Liver (tissue), 9 donors: ENCODE data around the gene ZNF202. TPM values are rescaled to one million over a fixed set of nuclear protein-coding genes. Genes with fewer than 3 reads are reported as not detected.

Source experiments
- DNase-seq: peaks from one replicate; pipeline ENCODE4 v3.0.0-alpha.2; 2017; ENCODE audit warnings: low spot score
- H3K27ac ChIP-seq, 2 donors: one replicate each; pipeline ENCODE4 v1.7.0; 2013; ENCODE audit warnings: inconsistent platforms in 2 of 2, low read length in 2 of 2, control low read depth in 1 of 2, low read depth in 1 of 2, mild to moderate bottlenecking in 1 of 2
- H3K27me3 ChIP-seq, 4 donors: one replicate each; pipeline versions ENCODE4 v1.6.1 to v1.7.0; 2013; ENCODE audit warnings: low read length in 3 of 4, inconsistent platforms in 1 of 4, mild to moderate bottlenecking in 1 of 4, moderate library complexity in 1 of 4; ENCODE audit not compliant: control insufficient read depth in 4 of 4, insufficient read depth in 4 of 4
- H3K36me3 ChIP-seq, 4 donors: one replicate each; pipeline versions ENCODE4 v1.6.1 to v1.7.0; 2013; ENCODE audit warnings: low read length in 3 of 4, mild to moderate bottlenecking in 3 of 4, low read depth in 1 of 4, moderate library complexity in 1 of 4; ENCODE audit not compliant: control insufficient read depth in 4 of 4, insufficient read depth in 3 of 4
- H3K4me1 ChIP-seq, 4 donors: one replicate each; pipeline versions ENCODE4 v1.6.1 to v1.7.0; 2013; ENCODE audit warnings: low read length in 3 of 4, mild to moderate bottlenecking in 3 of 4, moderate library complexity in 1 of 4; ENCODE audit not compliant: control insufficient read depth in 4 of 4, insufficient read depth in 4 of 4
- H3K4me3 ChIP-seq, 3 donors: one replicate each; pipeline versions ENCODE4 v1.6.1 to v1.7.0; 2013; ENCODE audit warnings: low read length in 3 of 3, control low read depth in 1 of 3, low read depth in 1 of 3, mild to moderate bottlenecking in 1 of 3
- H3K9ac ChIP-seq, 2 donors: one replicate each; pipeline ENCODE4 v1.7.0; 2013; ENCODE audit warnings: low read length in 2 of 2, mild to moderate bottlenecking in 2 of 2, moderate library complexity in 2 of 2, control low read depth in 1 of 2, low read depth in 1 of 2
- H3K9me3 ChIP-seq, 4 donors: one replicate each; pipeline versions ENCODE4 v1.6.1 to v1.7.0; 2013; ENCODE audit warnings: low read length in 3 of 4; ENCODE audit not compliant: control insufficient read depth in 4 of 4
- EGR1 ChIP-seq, 2 donors: IDR thresholded peaks; 2 replicates each; pipeline ENCODE4 v1.6.1; 2016 to 2018; ENCODE audit warnings: antibody characterized with exemption in 2 of 2, low read depth in 2 of 2
- FOXA1 ChIP-seq: IDR thresholded peaks from 2 replicates; pipeline ENCODE4 v1.6.1; 2016; ENCODE audit warnings: antibody characterized with exemption
- FOXA2 ChIP-seq: IDR thresholded peaks from 2 replicates; pipeline ENCODE4 v1.6.1; 2016; ENCODE audit warnings: antibody characterized with exemption
- GABPA ChIP-seq, 2 donors: IDR thresholded peaks in 1 of 2; conservative IDR thresholded peaks in 1 of 2; 2 replicates each; pipeline ENCODE4 v1.6.1; 2016; ENCODE audit warnings: antibody characterized with exemption in 2 of 2, mild to moderate bottlenecking in 1 of 2, moderate library complexity in 1 of 2
- HNF4A ChIP-seq, 2 donors: conservative IDR thresholded peaks; 2 replicates each; pipeline ENCODE4 v1.6.1; 2016; ENCODE audit warnings: antibody characterized with exemption in 2 of 2, mild to moderate bottlenecking in 2 of 2
- HNF4G ChIP-seq: IDR thresholded peaks from 2 replicates; pipeline ENCODE4 v1.6.1; 2016; ENCODE audit warnings: antibody characterized with exemption
- JUND ChIP-seq, 2 donors: IDR thresholded peaks; 2 replicates each; pipeline ENCODE4 v1.6.1; 2016; ENCODE audit warnings: antibody characterized with exemption in 2 of 2
- NR2F2 ChIP-seq: IDR thresholded peaks from 2 replicates; pipeline ENCODE4 v1.6.1; 2016; ENCODE audit warnings: antibody characterized with exemption
- RXRA ChIP-seq, 2 donors: IDR thresholded peaks; 2 replicates each; pipeline ENCODE4 v1.6.1; 2017 to 2018; ENCODE audit warnings: antibody characterized with exemption in 2 of 2, mild to moderate bottlenecking in 1 of 2
- SP1 ChIP-seq: IDR thresholded peaks from 2 replicates; pipeline ENCODE4 v1.6.1; 2018; ENCODE audit warnings: antibody characterized with exemption, mild to moderate bottlenecking
- TAF1 ChIP-seq: conservative IDR thresholded peaks from 2 replicates; pipeline ENCODE4 v1.6.1; 2016; ENCODE audit warnings: antibody characterized with exemption, mild to moderate bottlenecking
- YY1 ChIP-seq: IDR thresholded peaks from 2 replicates; pipeline ENCODE4 v1.6.1; 2016; ENCODE audit warnings: antibody characterized with exemption, mild to moderate bottlenecking
- WGBS: extraction: QIAGEN DNeasy Blood & Tissue Kit; methylation state at CpG from one replicate; pipeline ENCODE4 v1.1.7; 2013; 5-methylcytosine and 5-hydroxymethylcytosine counted together
- polyA plus RNA-seq, 2 donors: library from polyadenylated mRNA; stranded (reverse) in 1 of 2; unstranded in 1 of 2; fragments of 200-250 nt in 1 of 2; fragments of >200 nt in 1 of 2; fragmentation: Nextera tagmentation in 1 of 2; extraction: Ambion mirVana in 1 of 2; gene quantifications; one replicate each; pipeline versions ENCODE4 v1.2.1 to v1.2.3, GENCODE V29; 2013 to 2015
- total RNA-seq, 2 donors: library from RNA; depleted of rRNA; stranded (reverse); fragments of >200 nt; gene quantifications; one replicate each; pipeline ENCODE4 v1.2.3, GENCODE V29; 2014
- TF ChIP-seq, protein P1 (sequence below): IDR thresholded peaks from 2 replicates; pipeline ENCODE4 v1.6.1; 2016; ENCODE audit warnings: antibody characterized with exemption
- TF ChIP-seq, protein P2 (sequence below): IDR thresholded peaks from 2 replicates; pipeline ENCODE4 v1.6.1; 2016; ENCODE audit warnings: antibody characterized with exemption, mild to moderate bottlenecking
- TF ChIP-seq, protein P3 (sequence below): fragments of 150-350 bp; IDR thresholded peaks from 2 replicates; pipeline ENCODE4 v1.5.1; 2017; ENCODE audit warnings: improper control_type of control experiment, low read depth, low read length; ENCODE audit not compliant: missing input control
- TF ChIP-seq, protein P4 (sequence below): IDR thresholded peaks from 2 replicates; pipeline ENCODE4 v1.6.1; 2016; ENCODE audit warnings: antibody characterized with exemption
- TF ChIP-seq, protein P5 (sequence below): IDR thresholded peaks from 2 replicates; pipeline ENCODE4 v1.6.1; 2016; ENCODE audit warnings: antibody characterized with exemption
- donor health status: healthy.
- donor health status: healthy.
- donor health status: healthy.
- donor health status: healthy.
- donor health status: healthy.

The ZNF202 gene
- total and polyA plus RNA-seq, 4 donors, result 1.2 to 5.1 (median 3.3) TPM

DNA sequence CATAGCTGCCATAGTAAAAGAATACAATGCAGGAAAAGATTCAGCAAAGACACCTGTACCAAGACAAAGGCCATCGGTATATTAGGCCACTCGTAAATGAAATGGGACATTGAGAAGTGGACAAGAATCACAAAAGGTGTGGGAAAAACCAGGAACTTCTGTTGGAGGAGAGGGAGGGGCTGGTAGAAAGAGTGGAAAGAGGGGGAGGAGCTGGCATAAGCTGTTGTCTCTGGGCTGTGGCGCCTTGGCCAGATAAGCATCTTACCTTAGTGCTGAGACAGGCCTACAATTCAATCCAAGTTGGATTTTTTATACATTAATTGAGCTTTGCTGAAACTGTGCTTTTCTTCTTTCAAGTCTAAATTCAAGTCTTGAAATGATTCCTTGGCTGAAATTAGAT is 37.1 kb downstream of the ZNF202 start:
- TF ChIP-seq HNF4G (no peak), RXRA (IDR thresholded peaks at IDR 0.05) (no peak), FOXA2 (no peak), SP1 (no peak), NR2F2 (no peak), JUND (IDR thresholded peaks at IDR 0.05) (no peak), EGR1 (IDR thresholded peaks at IDR 0.05; ENCODE audit: low read depth in 2 of 2) (no peak), YY1 (no peak), GABPA (IDR thresholded peaks at IDR 0.05 in 1 of 2, conservative IDR thresholded peaks at IDR 0.05 in 1 of 2) (no peak), TAF1 (no peak), FOXA1 (no peak)
- TF ChIP-seq, protein P1, sequence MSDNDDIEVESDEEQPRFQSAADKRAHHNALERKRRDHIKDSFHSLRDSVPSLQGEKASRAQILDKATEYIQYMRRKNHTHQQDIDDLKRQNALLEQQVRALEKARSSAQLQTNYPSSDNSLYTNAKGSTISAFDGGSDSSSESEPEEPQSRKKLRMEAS, result no peak
- TF ChIP-seq, protein P2, sequence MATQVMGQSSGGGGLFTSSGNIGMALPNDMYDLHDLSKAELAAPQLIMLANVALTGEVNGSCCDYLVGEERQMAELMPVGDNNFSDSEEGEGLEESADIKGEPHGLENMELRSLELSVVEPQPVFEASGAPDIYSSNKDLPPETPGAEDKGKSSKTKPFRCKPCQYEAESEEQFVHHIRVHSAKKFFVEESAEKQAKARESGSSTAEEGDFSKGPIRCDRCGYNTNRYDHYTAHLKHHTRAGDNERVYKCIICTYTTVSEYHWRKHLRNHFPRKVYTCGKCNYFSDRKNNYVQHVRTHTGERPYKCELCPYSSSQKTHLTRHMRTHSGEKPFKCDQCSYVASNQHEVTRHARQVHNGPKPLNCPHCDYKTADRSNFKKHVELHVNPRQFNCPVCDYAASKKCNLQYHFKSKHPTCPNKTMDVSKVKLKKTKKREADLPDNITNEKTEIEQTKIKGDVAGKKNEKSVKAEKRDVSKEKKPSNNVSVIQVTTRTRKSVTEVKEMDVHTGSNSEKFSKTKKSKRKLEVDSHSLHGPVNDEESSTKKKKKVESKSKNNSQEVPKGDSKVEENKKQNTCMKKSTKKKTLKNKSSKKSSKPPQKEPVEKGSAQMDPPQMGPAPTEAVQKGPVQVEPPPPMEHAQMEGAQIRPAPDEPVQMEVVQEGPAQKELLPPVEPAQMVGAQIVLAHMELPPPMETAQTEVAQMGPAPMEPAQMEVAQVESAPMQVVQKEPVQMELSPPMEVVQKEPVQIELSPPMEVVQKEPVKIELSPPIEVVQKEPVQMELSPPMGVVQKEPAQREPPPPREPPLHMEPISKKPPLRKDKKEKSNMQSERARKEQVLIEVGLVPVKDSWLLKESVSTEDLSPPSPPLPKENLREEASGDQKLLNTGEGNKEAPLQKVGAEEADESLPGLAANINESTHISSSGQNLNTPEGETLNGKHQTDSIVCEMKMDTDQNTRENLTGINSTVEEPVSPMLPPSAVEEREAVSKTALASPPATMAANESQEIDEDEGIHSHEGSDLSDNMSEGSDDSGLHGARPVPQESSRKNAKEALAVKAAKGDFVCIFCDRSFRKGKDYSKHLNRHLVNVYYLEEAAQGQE, result no peak
- TF ChIP-seq, protein P3, sequence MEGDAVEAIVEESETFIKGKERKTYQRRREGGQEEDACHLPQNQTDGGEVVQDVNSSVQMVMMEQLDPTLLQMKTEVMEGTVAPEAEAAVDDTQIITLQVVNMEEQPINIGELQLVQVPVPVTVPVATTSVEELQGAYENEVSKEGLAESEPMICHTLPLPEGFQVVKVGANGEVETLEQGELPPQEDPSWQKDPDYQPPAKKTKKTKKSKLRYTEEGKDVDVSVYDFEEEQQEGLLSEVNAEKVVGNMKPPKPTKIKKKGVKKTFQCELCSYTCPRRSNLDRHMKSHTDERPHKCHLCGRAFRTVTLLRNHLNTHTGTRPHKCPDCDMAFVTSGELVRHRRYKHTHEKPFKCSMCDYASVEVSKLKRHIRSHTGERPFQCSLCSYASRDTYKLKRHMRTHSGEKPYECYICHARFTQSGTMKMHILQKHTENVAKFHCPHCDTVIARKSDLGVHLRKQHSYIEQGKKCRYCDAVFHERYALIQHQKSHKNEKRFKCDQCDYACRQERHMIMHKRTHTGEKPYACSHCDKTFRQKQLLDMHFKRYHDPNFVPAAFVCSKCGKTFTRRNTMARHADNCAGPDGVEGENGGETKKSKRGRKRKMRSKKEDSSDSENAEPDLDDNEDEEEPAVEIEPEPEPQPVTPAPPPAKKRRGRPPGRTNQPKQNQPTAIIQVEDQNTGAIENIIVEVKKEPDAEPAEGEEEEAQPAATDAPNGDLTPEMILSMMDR, result no peak
- TF ChIP-seq, protein P4, sequence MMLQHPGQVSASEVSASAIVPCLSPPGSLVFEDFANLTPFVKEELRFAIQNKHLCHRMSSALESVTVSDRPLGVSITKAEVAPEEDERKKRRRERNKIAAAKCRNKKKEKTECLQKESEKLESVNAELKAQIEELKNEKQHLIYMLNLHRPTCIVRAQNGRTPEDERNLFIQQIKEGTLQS, result no peak
- TF ChIP-seq, protein P5, sequence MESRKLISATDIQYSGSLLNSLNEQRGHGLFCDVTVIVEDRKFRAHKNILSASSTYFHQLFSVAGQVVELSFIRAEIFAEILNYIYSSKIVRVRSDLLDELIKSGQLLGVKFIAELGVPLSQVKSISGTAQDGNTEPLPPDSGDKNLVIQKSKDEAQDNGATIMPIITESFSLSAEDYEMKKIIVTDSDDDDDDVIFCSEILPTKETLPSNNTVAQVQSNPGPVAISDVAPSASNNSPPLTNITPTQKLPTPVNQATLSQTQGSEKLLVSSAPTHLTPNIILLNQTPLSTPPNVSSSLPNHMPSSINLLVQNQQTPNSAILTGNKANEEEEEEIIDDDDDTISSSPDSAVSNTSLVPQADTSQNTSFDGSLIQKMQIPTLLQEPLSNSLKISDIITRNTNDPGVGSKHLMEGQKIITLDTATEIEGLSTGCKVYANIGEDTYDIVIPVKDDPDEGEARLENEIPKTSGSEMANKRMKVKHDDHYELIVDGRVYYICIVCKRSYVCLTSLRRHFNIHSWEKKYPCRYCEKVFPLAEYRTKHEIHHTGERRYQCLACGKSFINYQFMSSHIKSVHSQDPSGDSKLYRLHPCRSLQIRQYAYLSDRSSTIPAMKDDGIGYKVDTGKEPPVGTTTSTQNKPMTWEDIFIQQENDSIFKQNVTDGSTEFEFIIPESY, result no peak
- 89% methylated on average over 3 of the region's 3 CpGs for WGBS
- Histone ChIP-seq H3K9me3 (no peaks in the 10 kb centered on the region), H3K4me1 (no peaks in the 10 kb centered on the region), H3K27ac (no peak overlapping the region), H3K9ac (no peak overlapping the region), H3K4me3 (no peak overlapping the region), H3K27me3 (no peaks in the 10 kb centered on the region), H3K36me3 (no peaks in the 10 kb centered on the region)
- no peak for DNase-seq

DNA sequence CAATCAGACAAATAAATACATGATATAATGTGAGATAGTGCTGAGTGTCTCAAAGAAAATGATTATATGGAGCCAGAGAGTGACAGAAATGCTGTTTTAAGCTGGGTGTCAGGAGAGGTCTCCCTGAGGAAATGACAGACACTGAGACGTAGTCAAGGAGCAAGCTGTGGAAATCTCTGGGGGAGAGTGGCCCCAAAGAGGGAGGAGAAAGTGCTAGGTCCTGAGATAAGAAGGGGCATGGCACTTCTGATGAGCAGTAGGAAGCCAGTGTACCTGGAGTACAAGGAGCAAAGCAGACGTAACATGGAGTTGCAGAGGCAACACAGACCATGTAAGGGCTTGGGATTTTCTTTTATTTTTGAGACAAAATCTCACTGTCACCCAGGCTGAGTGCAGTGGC is 38.8 kb downstream of the ZNF202 start:
- 77% methylated on average over 2 of the region's 2 CpGs for WGBS
- DNase-seq, result no peak

More for the DNA sequence above, 38.8 kb downstream of the ZNF202 start:
- Histone ChIP-seq H3K9me3 (no peaks in the 10 kb centered on the region), H3K36me3 (no peaks in the 10 kb centered on the region), H3K27ac (no peak overlapping the region), H3K27me3 (no peaks in the 10 kb centered on the region), H3K4me1 (no peaks in the 10 kb centered on the region), H3K9ac (no peak overlapping the region), H3K4me3 (no peak overlapping the region)
- no peak for TF ChIP-seq TAF1
- no peak for TF ChIP-seq SP1
- no peak for TF ChIP-seq RXRA (IDR thresholded peaks at IDR 0.05)
- TF ChIP-seq HNF4G, result no peak
- TF ChIP-seq FOXA2, result no peak
- TF ChIP-seq NR2F2, result no peak
- no peak for TF ChIP-seq YY1
- TF ChIP-seq, protein P4, result no peak
- no peak for TF ChIP-seq HNF4A (conservative IDR thresholded peaks at IDR 0.05)
- TF ChIP-seq EGR1 (IDR thresholded peaks at IDR 0.05; ENCODE audit: low read depth in 2 of 2), result no peak
- TF ChIP-seq GABPA (IDR thresholded peaks at IDR 0.05 in 1 of 2, conservative IDR thresholded peaks at IDR 0.05 in 1 of 2), result no peak
- TF ChIP-seq JUND (IDR thresholded peaks at IDR 0.05), result no peak
- TF ChIP-seq FOXA1, result no peak
